HEK293T (cell line): ENCODE results near the gene KIF26B.

Experiments used
- CTCF ChIA-PET: fragments of 350-600 bp; formaldehyde crosslinking; extraction: SDS; loops from one replicate; lab custom pipeline; 2021; ENCODE audit warnings: antibody characterized with exemption, inconsistent platforms; lab: Yijun Ruan, JAX
- POLR2A ChIA-PET: fragments of 350-600 bp; formaldehyde crosslinking; extraction: SDS; loops from one replicate; lab custom pipeline; 2020; ENCODE audit warnings: antibody characterized with exemption, inconsistent platforms; lab: Yijun Ruan, JAX
- DNase-seq: peaks from one replicate; pipeline ENCODE4 v3.0.0; 2012; ENCODE audit warnings: mixed read lengths; ENCODE audit errors: extremely low spot score
- ARNT ChIP-seq: fragments of 450-650 bp; IDR thresholded peaks from 2 replicates; pipeline ENCODE4 v1.6.1; 2017; ENCODE audit warnings: mild to moderate bottlenecking
- BHLHE40 ChIP-seq: fragments of 450-650 bp; IDR thresholded peaks from 2 replicates; pipeline ENCODE4 v1.6.1; 2016; ENCODE audit warnings: mild to moderate bottlenecking, moderate library complexity, borderline replicate concordance
- CTBP1 ChIP-seq: fragments of 450-650 bp; IDR thresholded peaks from 2 replicates; pipeline ENCODE4 v1.6.1; 2016; ENCODE audit warnings: borderline replicate concordance
- ELF4 ChIP-seq: fragments of 450-650 bp; IDR thresholded peaks from 2 replicates; pipeline ENCODE4 v1.6.1; 2017; ENCODE audit warnings: antibody characterized with exemption
- FOXA1 ChIP-seq: fragments of 450-650 bp; IDR thresholded peaks from 2 replicates; pipeline ENCODE4 v1.6.1; 2016; ENCODE audit warnings: mild to moderate bottlenecking
- FOXK2 ChIP-seq: fragments of 450-650 bp; IDR thresholded peaks from 2 replicates; pipeline ENCODE4 v1.6.1; 2016; ENCODE audit warnings: mild to moderate bottlenecking
- FOXM1 ChIP-seq: fragments of 450-650 bp; IDR thresholded peaks from 2 replicates; pipeline ENCODE4 v1.6.1; 2017; ENCODE audit warnings: mild to moderate bottlenecking, borderline replicate concordance
- HDGF ChIP-seq: fragments of 450-650 bp; IDR thresholded peaks from 2 replicates; pipeline ENCODE4 v1.6.1; 2017; ENCODE audit warnings: antibody characterized with exemption, borderline replicate concordance
- L3MBTL2 ChIP-seq: fragments of 450-650 bp; conservative IDR thresholded peaks from 2 replicates; pipeline ENCODE4 v1.6.1; 2016; ENCODE audit warnings: mild to moderate bottlenecking
- LEF1 ChIP-seq: fragments of 450-650 bp; IDR thresholded peaks from 2 replicates; pipeline ENCODE4 v1.6.1; 2017; ENCODE audit warnings: mild to moderate bottlenecking, borderline replicate concordance
- NFRKB ChIP-seq: fragments of 450-650 bp; IDR thresholded peaks from 2 replicates; pipeline ENCODE4 v1.6.1; 2016; ENCODE audit warnings: mild to moderate bottlenecking, moderate library complexity
- SP1 ChIP-seq: fragments of 450-650 bp; IDR thresholded peaks from 2 replicates; pipeline ENCODE4 v1.6.1; 2017
- SUZ12 ChIP-seq: fragments of 450-650 bp; IDR thresholded peaks from 2 replicates; pipeline ENCODE4 v1.6.1; 2016; ENCODE audit warnings: mild to moderate bottlenecking
- TARDBP ChIP-seq: fragments of 450-650 bp; IDR thresholded peaks from 2 replicates; pipeline ENCODE4 v1.6.1; 2016
- ZNF384 ChIP-seq: fragments of 450-650 bp; IDR thresholded peaks from 2 replicates; pipeline ENCODE4 v1.6.1; 2016
- TF ChIP-seq, protein P1 (sequence below): fragments of 450-650 bp; IDR thresholded peaks from 2 replicates; pipeline ENCODE4 v1.6.1; 2016

KIF26B gene

DNA sequence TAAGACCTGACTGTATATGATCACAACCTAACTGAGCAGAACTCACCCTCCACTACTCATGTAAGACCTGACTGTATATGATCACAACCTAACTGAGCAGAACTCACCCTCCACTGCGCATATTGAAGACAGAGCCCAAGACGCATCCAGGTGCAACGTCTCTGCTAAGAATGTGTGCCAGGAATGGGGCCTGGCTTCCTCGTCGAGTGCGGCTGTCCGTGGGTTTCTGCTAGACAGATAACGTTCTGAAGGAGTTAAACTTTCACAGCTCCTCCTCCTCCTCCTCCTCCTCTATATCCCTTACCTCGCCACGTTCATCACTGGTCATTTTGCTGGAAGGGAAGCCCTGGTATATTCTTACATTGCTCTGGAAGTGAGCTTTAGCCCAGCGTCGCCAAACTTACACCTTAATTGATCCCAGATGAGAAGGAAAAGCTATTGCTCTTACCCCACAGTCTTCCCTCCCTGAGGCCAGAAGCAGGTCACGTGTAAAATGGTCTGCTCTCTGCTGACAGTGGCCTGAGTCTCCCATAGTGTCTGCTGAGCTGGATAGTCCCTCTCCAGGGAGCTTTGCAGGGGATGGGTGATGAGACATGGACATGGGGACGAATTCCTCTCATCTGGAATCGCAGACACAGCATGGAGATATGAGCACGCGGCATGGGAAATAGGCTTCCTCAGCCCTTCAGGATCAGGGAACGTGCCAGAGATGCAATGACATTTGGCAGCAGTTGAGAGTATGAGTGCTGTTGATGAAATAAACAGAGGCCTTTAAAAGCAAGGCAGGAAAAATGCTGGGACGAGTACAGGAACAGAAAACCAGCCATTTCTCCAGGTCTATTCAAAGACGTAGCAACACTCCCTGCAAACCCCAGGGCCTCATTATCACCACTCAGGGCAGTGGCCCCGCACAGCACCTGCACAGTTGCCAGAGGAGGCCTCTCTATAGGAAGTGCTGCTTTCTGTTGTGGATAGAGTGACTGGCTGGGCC, 528.1 kb downstream of the KIF26B start:
- ChIA-PET CTCF (no interaction called here), POLR2A (no interaction called here)
- TF ChIP-seq LEF1: no peak
- no peak for TF ChIP-seq TARDBP
- no peak for TF ChIP-seq FOXM1
- TF ChIP-seq FOXK2: no peak
- TF ChIP-seq SUZ12: no peak
- TF ChIP-seq BHLHE40: no peak
- no peak for TF ChIP-seq ZNF384
- TF ChIP-seq NFRKB: no peak
- TF ChIP-seq FOXA1: no peak
- no peak for TF ChIP-seq HDGF
- TF ChIP-seq ELF4: no peak
- no peak for DNase-seq

DNA sequence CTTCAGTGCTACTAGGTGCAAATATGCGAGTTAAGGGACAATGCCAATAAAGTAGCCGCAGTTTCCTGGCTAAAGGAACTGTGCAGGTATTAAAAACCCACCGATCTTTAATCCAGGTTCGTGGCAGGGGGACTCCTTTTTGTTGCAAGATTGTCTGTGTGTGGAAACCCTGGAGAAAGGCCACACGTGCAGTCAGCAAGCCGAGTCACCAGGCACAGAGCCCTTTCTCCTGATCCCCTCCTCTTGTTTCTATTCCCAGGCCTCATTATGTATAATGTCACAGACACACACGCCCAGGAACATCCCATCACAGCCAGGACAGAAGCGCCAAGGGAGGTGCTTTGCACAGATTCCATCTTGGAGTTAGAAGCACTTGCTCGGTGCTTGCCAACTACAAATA, 528.9 kb downstream of the KIF26B start:
- no peak for DNase-seq
- TF ChIP-seq FOXA1 (no peak), FOXM1 (no peak), FOXK2 (no peak), BHLHE40 (no peak), LEF1 (no peak), ZNF384 (no peak), L3MBTL2 (no peak), HDGF (no peak)
- TF ChIP-seq, protein P1, sequence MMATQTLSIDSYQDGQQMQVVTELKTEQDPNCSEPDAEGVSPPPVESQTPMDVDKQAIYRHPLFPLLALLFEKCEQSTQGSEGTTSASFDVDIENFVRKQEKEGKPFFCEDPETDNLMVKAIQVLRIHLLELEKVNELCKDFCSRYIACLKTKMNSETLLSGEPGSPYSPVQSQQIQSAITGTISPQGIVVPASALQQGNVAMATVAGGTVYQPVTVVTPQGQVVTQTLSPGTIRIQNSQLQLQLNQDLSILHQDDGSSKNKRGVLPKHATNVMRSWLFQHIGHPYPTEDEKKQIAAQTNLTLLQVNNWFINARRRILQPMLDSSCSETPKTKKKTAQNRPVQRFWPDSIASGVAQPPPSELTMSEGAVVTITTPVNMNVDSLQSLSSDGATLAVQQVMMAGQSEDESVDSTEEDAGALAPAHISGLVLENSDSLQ: no peak
- ChIA-PET CTCF (no interaction called here), POLR2A (no interaction called here)

DNA sequence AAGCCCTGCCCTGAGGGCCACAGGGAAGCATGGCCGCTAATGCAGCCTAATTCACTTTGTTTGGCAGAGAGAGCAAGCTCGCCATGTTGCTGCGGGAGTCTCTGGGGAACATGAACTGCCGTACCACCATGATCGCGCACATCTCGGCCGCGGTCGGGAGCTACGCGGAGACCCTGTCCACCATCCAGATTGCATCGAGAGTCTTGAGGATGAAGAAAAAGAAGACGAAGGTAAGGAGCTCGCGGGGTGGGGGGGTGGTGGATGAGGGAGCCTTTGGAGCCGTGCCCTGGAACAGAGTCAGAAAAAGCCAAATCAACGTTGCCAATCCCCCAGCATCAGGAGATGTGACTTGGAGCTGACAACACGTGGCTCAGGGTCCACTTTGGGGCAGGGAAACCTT, 529.4 kb downstream of the KIF26B start:
- DNase-seq: no peak
- ChIA-PET POLR2A (no interaction called here), CTCF (no interaction called here)
- TF ChIP-seq TARDBP (no peak), NFRKB (no peak), FOXA1 (no peak), LEF1 (no peak), L3MBTL2 (no peak), ZNF384 (no peak), HDGF (no peak), SUZ12 (no peak), BHLHE40 (no peak), SP1 (no peak), CTBP1 (no peak), ARNT (no peak), FOXK2 (no peak)
- TF ChIP-seq, protein P1: no peak

DNA sequence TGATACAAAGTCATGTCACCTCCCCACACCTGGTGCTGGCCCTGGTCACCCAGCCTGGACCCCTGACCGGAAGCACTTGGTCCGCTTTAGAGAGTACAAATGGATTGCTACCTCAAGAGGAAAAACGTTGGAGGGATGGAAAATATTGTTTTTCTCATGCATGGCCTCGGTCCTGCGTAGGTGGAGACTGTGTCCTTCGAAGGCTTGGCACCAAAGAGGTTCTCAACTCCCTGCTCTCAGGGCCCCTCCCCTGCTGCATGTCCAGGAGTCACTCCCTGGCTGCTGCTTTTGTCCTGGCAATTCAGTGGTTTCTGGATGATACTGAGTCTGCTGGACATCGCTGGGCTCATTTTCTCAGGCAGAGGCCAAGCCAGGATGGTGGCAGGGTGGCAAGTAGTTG, 529.8 kb downstream of the KIF26B start:
- TF ChIP-seq ELF4: no peak
- TF ChIP-seq, protein P1: no peak
- no peak for TF ChIP-seq BHLHE40
- no peak for TF ChIP-seq SP1
- TF ChIP-seq L3MBTL2: no peak
- no peak for TF ChIP-seq LEF1
- no peak for TF ChIP-seq FOXK2
- TF ChIP-seq SUZ12: no peak
- no peak for TF ChIP-seq ARNT
- no peak for TF ChIP-seq HDGF
- TF ChIP-seq FOXM1: no peak
- no peak for TF ChIP-seq FOXA1
- TF ChIP-seq CTBP1: no peak
- ChIA-PET POLR2A (no interaction called here), CTCF (no interaction called here)
- DNase-seq: no peak

DNA sequence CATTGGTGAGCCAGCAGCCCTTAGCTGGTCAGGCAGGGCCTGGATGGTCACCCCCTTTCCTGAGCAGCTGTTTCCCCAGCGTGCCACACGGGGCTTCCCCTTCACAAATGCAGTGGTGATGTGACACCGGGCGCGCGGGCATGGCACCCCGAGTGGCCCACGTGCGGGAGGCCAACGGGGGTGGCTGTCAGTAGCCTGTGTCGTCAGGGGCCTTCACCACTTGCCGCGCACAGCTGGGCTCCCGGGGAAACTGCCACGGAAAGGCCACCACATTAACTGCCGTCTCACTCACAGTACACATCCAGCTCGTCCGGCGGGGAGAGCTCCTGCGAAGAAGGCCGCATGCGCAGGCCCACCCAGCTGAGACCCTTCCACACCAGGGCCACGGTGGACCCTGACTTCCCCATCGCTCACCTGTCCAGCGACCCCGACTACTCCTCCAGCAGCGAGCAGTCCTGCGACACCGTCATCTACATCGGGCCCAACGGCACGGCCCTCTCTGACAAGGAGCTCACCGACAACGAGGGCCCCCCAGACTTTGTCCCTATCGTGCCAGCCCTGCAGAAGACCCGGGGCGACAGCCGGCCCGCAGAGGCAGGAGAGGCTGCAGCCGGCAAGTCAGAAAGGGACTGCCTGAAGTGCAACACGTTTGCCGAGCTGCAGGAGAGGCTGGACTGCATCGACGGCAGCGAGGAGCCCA, 530.5 kb downstream of the KIF26B start:
- CTCF ChIA-PET: no interaction called here
- TF ChIP-seq CTBP1: no peak
- no peak for TF ChIP-seq ZNF384
- no peak for TF ChIP-seq NFRKB
- no peak for TF ChIP-seq FOXM1
- TF ChIP-seq, protein P1: no peak
- no peak for TF ChIP-seq SP1
- TF ChIP-seq ELF4: no peak
- TF ChIP-seq L3MBTL2: no peak
- no peak for TF ChIP-seq BHLHE40
- no peak for TF ChIP-seq HDGF
- TF ChIP-seq LEF1: no peak
- TF ChIP-seq FOXK2: no peak
- TF ChIP-seq SUZ12: no peak
- no peak for TF ChIP-seq ARNT
- no peak for DNase-seq
- POLR2A ChIA-PET: no interaction called here
